HG02623 (cell line): ENCODE data around the gene IFNA4.
"Not testable (repeated sequence)": the region's sequence is repeated elsewhere in the genome, so short reads cannot be mapped to it uniquely, and the experiment has no call there.

Experiments used
- ATAC-seq: cut with Tn5 transposase; IDR thresholded peaks from one replicate; pipeline ENCODE4 v1.9.1; 2021; ENCODE audit warnings: moderate library complexity; ENCODE audit not compliant: unreplicated experiment

The IFNA4 gene

DNA sequence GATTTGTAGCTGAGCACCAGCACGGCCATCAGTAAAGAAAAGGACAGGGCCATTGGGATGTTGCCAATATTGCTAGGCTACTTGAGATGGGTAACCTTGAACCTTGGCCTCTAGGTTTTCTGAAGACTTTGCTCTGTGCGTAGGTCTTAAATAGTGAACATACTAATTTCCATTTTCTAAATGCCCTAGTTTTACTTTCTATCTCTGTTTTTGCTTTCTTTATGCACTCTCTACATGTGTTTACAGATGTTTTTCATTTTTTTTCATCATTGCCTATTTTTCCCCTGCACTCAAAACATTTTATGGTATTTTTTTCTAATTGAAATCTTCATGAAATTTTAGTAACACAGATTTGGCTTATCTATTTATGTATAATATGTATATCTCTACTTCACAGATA is 20.8 kb downstream of the IFNA4 start, which contains the start of gene IFNA21:
IFNA21 (minus strand) TSS at position 101 of the 400 bp plus-strand sequence; CDS start at position 53, 48 bp downstream.
- ATAC-seq = not testable (repeated sequence)

- ATAC-seq = no peak
These were observed 21.9 kb downstream of the IFNA4 start for GRCh38 chr9:21165516-21165915.

GRCh38 chr9:21160178-21160577 is 27.2 kb downstream of the IFNA4 start:
- peak; percentile 82 for ATAC-seq

DNA sequence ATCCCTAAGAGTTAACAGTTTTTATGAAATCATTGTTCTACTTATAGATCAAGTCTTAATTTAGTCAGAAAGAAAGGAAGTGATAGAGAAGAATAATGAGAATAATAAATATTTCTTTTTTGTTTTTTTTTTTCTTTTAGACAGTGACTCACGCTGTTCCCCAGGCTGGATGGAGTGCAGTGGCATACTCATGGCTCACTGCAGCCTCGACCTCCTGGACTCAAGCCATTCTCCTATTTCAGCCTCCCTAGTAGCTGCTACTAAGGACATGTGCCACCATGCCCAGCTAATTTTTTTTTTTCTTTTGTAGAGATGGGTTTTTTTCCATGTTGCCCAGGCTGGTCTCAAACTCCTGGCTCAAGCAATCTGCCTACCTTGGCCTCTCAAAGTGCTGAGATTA is 31.9 kb downstream of the IFNA4 start:
- ATAC-seq = no peak

DNA sequence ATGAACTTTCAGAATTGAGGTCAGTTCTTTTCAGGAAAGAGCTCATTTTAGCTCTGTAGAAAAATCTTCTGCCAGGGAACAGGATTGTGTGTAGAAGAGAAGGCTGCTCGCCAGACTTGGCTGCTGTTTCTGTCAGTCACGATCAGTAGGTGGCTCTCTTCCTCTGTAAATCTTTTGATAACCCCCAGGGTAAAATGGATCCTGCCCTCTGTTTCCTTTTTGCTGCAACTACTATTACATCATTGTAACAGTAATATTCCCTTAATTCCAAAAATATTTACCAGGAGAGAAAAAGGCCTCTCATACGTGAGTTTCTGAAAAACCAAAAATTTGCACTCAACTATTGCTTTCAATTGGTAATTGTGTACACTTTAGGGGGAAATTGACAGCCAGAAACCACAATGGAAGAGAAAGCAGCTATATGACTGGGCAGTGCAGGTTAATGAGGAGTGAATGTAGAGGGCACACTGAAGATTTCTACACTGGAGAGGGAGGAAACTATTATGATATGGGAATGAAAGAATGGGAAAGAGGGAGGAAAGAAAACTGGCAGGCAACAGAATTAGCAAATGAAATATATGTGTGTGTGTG is 33.3 kb downstream of the IFNA4 start:
- peak; percentile 83 for ATAC-seq

DNA sequence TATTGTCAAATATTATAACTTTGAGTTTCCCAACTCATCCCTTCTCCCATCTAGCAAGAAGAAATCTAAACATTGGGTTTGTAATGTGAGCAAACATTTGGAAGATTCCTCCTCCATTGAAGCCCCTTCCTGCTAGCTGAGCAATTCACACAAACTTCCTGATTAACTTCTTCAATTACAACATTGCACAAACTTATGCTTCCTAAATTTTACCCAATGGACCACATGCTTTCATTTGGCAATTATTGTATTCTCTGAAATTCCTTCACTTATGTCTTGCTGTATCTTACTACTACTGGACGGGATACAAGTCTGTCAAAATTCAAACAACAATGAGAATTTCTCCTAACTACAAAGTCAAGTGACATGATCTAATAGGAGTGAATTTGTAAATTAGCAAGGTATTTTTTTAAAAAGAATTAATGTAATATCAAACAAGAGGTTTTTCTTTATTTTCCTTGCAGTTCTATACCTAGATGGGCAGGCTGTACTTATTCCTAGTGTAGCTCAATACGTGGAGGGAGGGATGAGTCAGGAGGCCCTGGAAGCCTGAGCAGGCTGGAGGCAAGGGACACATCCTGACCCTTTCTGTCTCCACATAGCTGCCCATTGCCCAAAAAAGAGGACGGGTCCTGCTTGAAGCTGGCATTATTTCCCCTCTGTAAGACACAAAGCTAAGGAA is 33.9 kb downstream of the IFNA4 start:
- peak; percentile 21 for ATAC-seq

DNA sequence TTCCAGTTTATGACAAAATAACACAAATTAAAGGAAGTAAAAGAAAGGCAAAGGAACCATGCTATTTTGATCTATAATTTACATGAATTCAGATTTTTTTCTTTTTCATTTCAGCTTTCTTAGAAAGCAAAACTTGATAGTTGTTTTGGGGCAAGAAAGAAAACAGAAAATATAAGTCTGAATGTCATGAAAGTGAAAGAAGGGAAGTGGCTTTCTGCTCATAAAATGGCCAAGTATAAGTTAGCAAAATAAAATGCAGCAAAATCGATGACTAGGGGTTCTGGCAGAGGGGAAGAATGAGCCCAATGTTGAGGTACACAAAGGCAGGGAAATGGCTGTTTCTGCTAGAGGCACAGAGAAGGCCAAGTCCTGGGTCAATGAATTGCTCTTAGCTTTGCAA is 42.8 kb downstream of the IFNA4 start:
- peak; percentile 71 for ATAC-seq

DNA sequence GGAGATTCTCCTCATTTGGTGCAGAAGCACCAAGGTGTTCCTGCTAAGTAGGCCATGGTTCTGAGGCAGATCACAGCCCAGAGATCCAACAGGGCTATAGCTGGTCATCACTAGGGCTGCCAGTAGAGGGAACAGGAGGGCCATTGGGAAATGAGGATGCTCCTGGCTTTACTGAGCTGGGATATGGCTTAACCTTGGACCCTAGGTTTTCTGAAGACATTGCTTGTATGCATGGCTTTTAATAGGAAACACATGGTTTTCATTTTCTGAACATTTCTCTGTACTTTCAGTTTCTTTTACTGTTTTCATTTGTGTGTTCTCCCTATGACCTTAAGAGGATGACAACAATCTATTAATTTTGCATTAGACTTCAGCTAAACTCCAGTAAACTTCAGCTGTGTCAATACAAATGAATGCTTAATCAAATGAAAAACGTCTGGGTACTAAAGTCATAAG is 45.9 kb downstream of the IFNA4 start, which contains the start of gene IFNW1:
IFNW1 (minus strand) TSS at position 406 of the 456 bp plus-strand sequence; CDS start at position 144, 262 bp downstream.
- ATAC-seq = no peak

- ATAC-seq = no peak
These were observed 50.4 kb downstream of the IFNA4 start for GRCh38 chr9:21137020-21137419.
